Transverse colon (tissue), 4 donors: ENCODE data around the gene MGAT3. TPM values are rescaled to one million over a fixed set of nuclear protein-coding genes. Genes with fewer than 3 reads are reported as not detected.

ENCODE experiments used
- DNase-seq: peaks from one replicate; pipeline ENCODE4 v3.0.0-alpha.2; 2019
- H3K27ac ChIP-seq, 4 donors: fragments of 200-600 bp; sonication (generic); 2 replicates each; pipeline ENCODE4 v1.5.1; 2016 to 2018; ENCODE audit warnings: inconsistent platforms in 4 of 4
- H3K27me3 ChIP-seq: fragments of 200-600 bp; sonication (generic); 2 replicates; pipeline ENCODE4 v1.5.1; 2017; ENCODE audit warnings: inconsistent platforms
- H3K36me3 ChIP-seq, 4 donors: fragments of 200-600 bp; sonication (generic); 2 replicates each; pipeline ENCODE4 v1.5.1; 2017 to 2019; ENCODE audit warnings: inconsistent platforms in 4 of 4
- H3K4me1 ChIP-seq, 4 donors: fragments of 200-600 bp; sonication (generic); 2 replicates each; pipeline ENCODE4 v1.5.1; 2017 to 2020; ENCODE audit warnings: inconsistent platforms in 4 of 4
- H3K4me3 ChIP-seq, 4 donors: fragments of 200-600 bp; sonication (generic); 1 replicate in 1 of 4; 2 replicates in 3 of 4; pipeline versions ENCODE4 v1.5.1 to v1.6.1; 2017 to 2019; ENCODE audit warnings: inconsistent platforms in 4 of 4
- H3K9me3 ChIP-seq, 2 donors: fragments of 200-600 bp; sonication (generic); 2 replicates each; pipeline ENCODE4 v1.5.1; 2017 to 2019; ENCODE audit warnings: inconsistent platforms in 2 of 2
- CTCF ChIP-seq, 5 experiments: fragments of 200-600 bp in 3 of 5; fragments of 450-650 bp in 2 of 5; sonication (generic) in 3 of 5; IDR thresholded peaks; 1 replicate in 2 of 5; 2 replicates in 3 of 5; pipeline ENCODE4 v1.5.1; 2016 to 2017; ENCODE audit warnings: antibody characterized with exemption in 5 of 5, inconsistent platforms in 3 of 5, mild to moderate bottlenecking in 2 of 5, moderate library complexity in 1 of 5
- EP300 ChIP-seq: sonication (generic); formaldehyde crosslinking; IDR thresholded peaks from one replicate; pipeline ENCODE4 v1.6.1; 2017; ENCODE audit warnings: antibody characterized with exemption, low read depth
- POLR2A ChIP-seq: fragments of 450-650 bp; IDR thresholded peaks from one replicate; pipeline ENCODE4 v1.6.1; 2016; ENCODE audit warnings: antibody characterized with exemption, mild to moderate bottlenecking, moderate library complexity
- POLR2AphosphoS5 ChIP-seq, 3 donors: sonication (generic); formaldehyde crosslinking; IDR thresholded peaks; one replicate each; pipeline ENCODE4 v1.6.1; 2016; ENCODE audit warnings: antibody characterized with exemption in 3 of 3
- WGBS, 2 donors: methylation state at CpG; one replicate each; pipeline ENCODE4 v1.1.5; 2018; ENCODE audit warnings: low coverage in 1 of 2; 5-methylcytosine and 5-hydroxymethylcytosine counted together
- in situ Hi-C, 4 donors: fragments of 200-750 bp; cut with MboI; loops; one replicate each; pipeline versions ENCODE4 v1.15.0 to v1.15.1; 2017; ENCODE audit warnings: low sequenced_read_pairs in 3 of 4, low pct_ligation_motif_present in 1 of 4, low pct_unique_long_range_greater_than_20kb in 1 of 4
- intact Hi-C: fragments of 100-400 bp; cut with DNase I; formaldehyde crosslinking; loops from one replicate; pipeline ENCODE4 v1.15.1; 2023; ENCODE audit warnings: low total_unique reads
- total RNA-seq, 4 donors: library from RNA; depleted of rRNA; stranded (reverse); fragments of >200 nt; gene quantifications; one replicate each; pipeline ENCODE4 v1.1.0, GENCODE V29; 2016

MGAT3 gene
- total RNA-seq, 4 donors from 2014 or later, result 1.2 to 10.1 (median 5.2) TPM

GRCh38 chr22:39498802-39499201, 42.0 kb downstream of the MGAT3 start:
- Histone ChIP-seq H3K9me3 (no peaks in the 10 kb centered on the region), H3K4me1 (peaks cover 14 to 27% (median 19%) of the 10 kb centered on the region in 4 donors), H3K4me3 (no peak overlapping the region), H3K27ac (no peak overlapping the region), H3K36me3 (no peaks in the 10 kb centered on the region), H3K27me3 (no peaks in the 10 kb centered on the region)
- in situ Hi-C loops (no loop called here), intact Hi-C loops (no loop called here)
- WGBS, 2 donors, result 49 to 60% methylated on average over 2 to 3 of the region's 3 CpGs
- no peak for TF ChIP-seq EP300
- TF ChIP-seq POLR2A, result no peak
- no peak for TF ChIP-seq CTCF (IDR thresholded peaks at IDR 0.05)
- no peak for TF ChIP-seq POLR2AphosphoS5 (IDR thresholded peaks at IDR 0.05)
- DNase-seq, result no peak

- no peak overlapping the region for H3K4me3 ChIP-seq
- H3K27ac ChIP-seq, result no peak overlapping the region
- DNase-seq, result no peak
- 91 to 93% methylated on average over 2 to 6 of the region's 6 CpGs for WGBS, 2 donors
- peaks cover 15 to 40% (median 21%) of the 10 kb centered on the region in 4 donors for H3K4me1 ChIP-seq
- intact Hi-C loops (no loop called here), in situ Hi-C loops (no loop called here)
- TF ChIP-seq CTCF (IDR thresholded peaks at IDR 0.05) (no peak), EP300 (no peak), POLR2AphosphoS5 (IDR thresholded peaks at IDR 0.05) (no peak), POLR2A (no peak)
- no peaks in the 10 kb centered on the region for H3K9me3 ChIP-seq
- H3K27me3 ChIP-seq, result no peaks in the 10 kb centered on the region
- H3K36me3 ChIP-seq, result peaks cover 0 to 13% (median 6%) of the 10 kb centered on the region in 4 donors
These were observed 43.3 kb downstream of the MGAT3 start for GRCh38 chr22:39500101-39500500.

GRCh38 chr22:39501644-39502108, 44.9 kb downstream of the MGAT3 start:
- in situ Hi-C loops, result no loop called here
- no peak for DNase-seq
- 59 to 70% methylated on average over 7 to 8 of the region's 13 CpGs for WGBS, 2 donors
- Histone ChIP-seq H3K4me1 (peaks cover 15 to 38% (median 21%) of the 10 kb centered on the region in 4 donors), H3K27me3 (no peaks in the 10 kb centered on the region), H3K9me3 (no peaks in the 10 kb centered on the region), H3K27ac (peak overlapping the region; percentile 86 to 94 (median 90)), H3K36me3 (peaks cover 0 to 27% (median 10%) of the 10 kb centered on the region in 4 donors), H3K4me3 (peak overlapping the region; percentile 5 to 98 (median 84))
- TF ChIP-seq POLR2A (no peak), POLR2AphosphoS5 (IDR thresholded peaks at IDR 0.05) (no peak), EP300 (no peak), CTCF (IDR thresholded peaks at IDR 0.05) (no peak)
- intact Hi-C loops, result no loop called here

GRCh38 chr22:39502109-39502788, 45.4 kb downstream of the MGAT3 start, which contains the start of gene MIEF1:
TSS of gene MIEF1 (plus strand) at chr22:39502290. CDS start at chr22:39511295, 9,005 bp downstream.
- TF ChIP-seq EP300, result no peak
- peak; percentile 53 for TF ChIP-seq POLR2A
- TF ChIP-seq CTCF (IDR thresholded peaks at IDR 0.05), result no peak
- peak; percentile 74 to 88 (median 81) for TF ChIP-seq POLR2AphosphoS5 (IDR thresholded peaks at IDR 0.05)
- intact Hi-C loops, result no loop called here
- peak within 1 kb of the TSS; percentile 80 to 98 (median 85) for H3K4me3 ChIP-seq
- peaks cover 0 to 32% (median 10%) of the 10 kb centered on the region in 4 donors for H3K36me3 ChIP-seq
- peak within 1 kb of the TSS; percentile 86 to 94 (median 90) for H3K27ac ChIP-seq
- no peaks in the 10 kb centered on the region for H3K9me3 ChIP-seq
- in situ Hi-C loops, result no loop called here
- H3K4me1 ChIP-seq, result peaks cover 15 to 36% (median 21%) of the 10 kb centered on the region in 4 donors
- WGBS, 2 donors, result 2% methylated on average over 27 of the region's 58 CpGs; no CpG with 5 or more reads in 1 of the 2 donors
- no peaks in the 10 kb centered on the region for H3K27me3 ChIP-seq
- peak; percentile 99 for DNase-seq
